Chondrocyte (in vitro differentiated cells): ENCODE results near the gene DNM1L. TPM values are rescaled to one million over a fixed set of nuclear protein-coding genes. Genes with fewer than 3 reads are reported as not detected.

Experiments used
- DNase-seq: peaks from one replicate; pipeline ENCODE4 v3.0.0; 2021; ENCODE audit warnings: mixed read lengths, low spot score
- H3K27ac Mint-ChIP-seq: one replicate; pipeline ENCODE4 v1.8.0; 2021; ENCODE audit warnings: mild to moderate bottlenecking, moderate library complexity, mixed read lengths; ENCODE audit not compliant: unreplicated experiment
- H3K27me3 Mint-ChIP-seq: 2 replicates; pipeline ENCODE4 v1.8.0; 2021; ENCODE audit warnings: low read depth, mixed read lengths
- H3K36me3 Mint-ChIP-seq: 2 replicates; pipeline ENCODE4 v1.8.0; 2021; ENCODE audit warnings: low read depth, mixed read lengths
- H3K4me1 Mint-ChIP-seq: 2 replicates; pipeline ENCODE4 v1.8.0; 2021; ENCODE audit warnings: low read depth, mild to moderate bottlenecking, mixed read lengths
- H3K4me3 Mint-ChIP-seq: one replicate; pipeline ENCODE4 v1.8.0; 2021; ENCODE audit warnings: mild to moderate bottlenecking, moderate library complexity, mixed read lengths; ENCODE audit not compliant: unreplicated experiment
- H3K9me3 Mint-ChIP-seq: 2 replicates; pipeline ENCODE4 v1.8.0; 2021; ENCODE audit warnings: low read depth, mixed read lengths
- CTCF ChIP-seq: fragments of 200-600 bp; sonication (generic); IDR thresholded peaks from 2 replicates; pipeline ENCODE4 v1.5.0; 2021; ENCODE audit warnings: antibody characterized with exemption, mild to moderate bottlenecking, moderate library complexity
- total RNA-seq: library from RNA; stranded (reverse); gene quantifications from 3 replicates; pipeline ENCODE4 v1.2.1, GENCODE V29; 2021

DNM1L gene
- total RNA-seq, 1 donor from 2014 or later, result 67.0 TPM

- H3K4me3 Mint-ChIP-seq, result no peak overlapping the region
- peaks cover 4% of the 10 kb centered on the region for H3K4me1 Mint-ChIP-seq
- H3K9me3 Mint-ChIP-seq, result no peaks in the 10 kb centered on the region
- no peak for TF ChIP-seq CTCF
- H3K36me3 Mint-ChIP-seq, result peaks cover 2% of the 10 kb centered on the region
- no peaks in the 10 kb centered on the region for H3K27me3 Mint-ChIP-seq
- no peak for DNase-seq
- H3K27ac Mint-ChIP-seq, result no peak overlapping the region
Measured at GRCh38 chr12:32702473-32702872, 23.4 kb downstream of the DNM1L start.

- H3K4me1 Mint-ChIP-seq, result peaks cover 3% of the 10 kb centered on the region
- H3K36me3 Mint-ChIP-seq, result peaks cover 2% of the 10 kb centered on the region
- no peaks in the 10 kb centered on the region for H3K27me3 Mint-ChIP-seq
- no peak overlapping the region for H3K4me3 Mint-ChIP-seq
- H3K27ac Mint-ChIP-seq, result no peak overlapping the region
- no peak for DNase-seq
- H3K9me3 Mint-ChIP-seq, result no peaks in the 10 kb centered on the region
- TF ChIP-seq CTCF, result no peak
Measured at GRCh38 chr12:32702946-32703345, 23.8 kb downstream of the DNM1L start.

- Mint-ChIP-seq H3K4me1 (peaks cover 3% of the 10 kb centered on the region), H3K4me3 (no peak overlapping the region), H3K27ac (no peak overlapping the region)
Measured at GRCh38 chr12:32705783-32706182, 26.7 kb downstream of the DNM1L start.

GRCh38 chr12:32706335-32707024, 27.4 kb downstream of the DNM1L start:
- Mint-ChIP-seq H3K36me3 (peaks cover 6% of the 10 kb centered on the region), H3K9me3 (no peaks in the 10 kb centered on the region), H3K4me3 (no peak overlapping the region), H3K27ac (no peak overlapping the region), H3K4me1 (peaks cover 3% of the 10 kb centered on the region), H3K27me3 (no peaks in the 10 kb centered on the region)
- DNase-seq, result no peak
- no peak for TF ChIP-seq CTCF

More at GRCh38 chr12:32705783-32706182, 26.7 kb downstream of the DNM1L start:
- Mint-ChIP-seq H3K9me3 (no peaks in the 10 kb centered on the region), H3K27me3 (no peaks in the 10 kb centered on the region), H3K36me3 (peaks cover 2% of the 10 kb centered on the region)
- DNase-seq, result no peak
- TF ChIP-seq CTCF, result no peak

- H3K4me1 Mint-ChIP-seq, result peaks cover 3% of the 10 kb centered on the region
- H3K9me3 Mint-ChIP-seq, result no peaks in the 10 kb centered on the region
- no peak for TF ChIP-seq CTCF
- H3K27me3 Mint-ChIP-seq, result no peaks in the 10 kb centered on the region
- no peak overlapping the region for H3K4me3 Mint-ChIP-seq
- H3K36me3 Mint-ChIP-seq, result peaks cover 10% of the 10 kb centered on the region
- no peak for DNase-seq
- no peak overlapping the region for H3K27ac Mint-ChIP-seq
Measured at GRCh38 chr12:32708926-32709325, 29.8 kb downstream of the DNM1L start.
